HG02840 (cell line): ENCODE measurements around the gene TLL2.

Source experiments
- ATAC-seq: cut with Tn5 transposase; IDR thresholded peaks from one replicate; pipeline ENCODE4 v1.9.1; 2021; ENCODE audit warnings: mild to moderate bottlenecking, moderate library complexity, moderate number of reproducible peaks; ENCODE audit not compliant: unreplicated experiment, low FRiP score

Gene TLL2

GRCh38 chr10:96369890-96370583 is 143.7 kb downstream of the TLL2 start:
- no peak for ATAC-seq

- ATAC-seq, result no peak
Measured at GRCh38 chr10:96368971-96369370, 144.8 kb downstream of the TLL2 start.

GRCh38 chr10:96367470-96367869 is 146.3 kb downstream of the TLL2 start:
- no peak for ATAC-seq

- no peak for ATAC-seq
Measured at GRCh38 chr10:96366508-96366907, 147.2 kb downstream of the TLL2 start.

- no peak for ATAC-seq
Measured at GRCh38 chr10:96365571-96365970, 148.2 kb downstream of the TLL2 start.

- ATAC-seq, result no peak
Measured at GRCh38 chr10:96360766-96361165, 153.0 kb downstream of the TLL2 start.

- ATAC-seq, result no peak
Measured at GRCh38 chr10:96360331-96360730, 153.4 kb downstream of the TLL2 start.

- ATAC-seq, result no peak
Measured at GRCh38 chr10:96359616-96360015, 154.1 kb downstream of the TLL2 start.

GRCh38 chr10:96358851-96359540 is 154.7 kb downstream of the TLL2 start, which contains the start of gene OPALIN:
Gene OPALIN (minus strand): TSS chr10:96359002. CDS start chr10:96358896, 106 bp downstream.
- no peak for ATAC-seq

GRCh38 chr10:96357038-96357620 is 156.6 kb downstream of the TLL2 start:
- ATAC-seq, result no peak

- no peak for ATAC-seq
Measured at GRCh38 chr10:96352582-96352981, 161.1 kb downstream of the TLL2 start.

GRCh38 chr10:96352027-96352426 is 161.7 kb downstream of the TLL2 start:
- no peak for ATAC-seq

GRCh38 chr10:96346295-96346694 is 167.4 kb downstream of the TLL2 start:
- ATAC-seq, result no peak

GRCh38 chr10:96345222-96345621 is 168.5 kb downstream of the TLL2 start:
- no peak for ATAC-seq

- ATAC-seq, result no peak
Measured at GRCh38 chr10:96344178-96344577, 169.5 kb downstream of the TLL2 start.

GRCh38 chr10:96342402-96342801 is 171.3 kb downstream of the TLL2 start:
- ATAC-seq, result no peak

- ATAC-seq, result no peak
Measured at GRCh38 chr10:96341219-96342182, 172.2 kb downstream of the TLL2 start.

- no peak for ATAC-seq
Measured at GRCh38 chr10:96339956-96340904, 173.5 kb downstream of the TLL2 start.

- ATAC-seq, result no peak
Measured at GRCh38 chr10:96339383-96339782, 174.3 kb downstream of the TLL2 start.
